Posterior vena cava (tissue), 2 donors: ENCODE measurements around the gene AQR. TPM values are rescaled to one million over a fixed set of nuclear protein-coding genes. Genes with fewer than 3 reads are reported as not detected.
"Not testable (repeated sequence)": the region's sequence is repeated elsewhere in the genome, so short reads cannot be mapped to it uniquely, and the experiment has no call there.

Source experiments
- DNase-seq: peaks from one replicate; pipeline ENCODE4 v3.0.0-alpha.2; 2020; ENCODE audit warnings: low spot score
- intact Hi-C, 2 donors: fragments of 100-400 bp; cut with DNase I; formaldehyde crosslinking; loops; one replicate each; pipeline versions ENCODE4 v1.14.1 to v1.14.2; 2022 to 2023
- total RNA-seq, 2 donors: library from RNA; stranded (reverse); fragmentation: NEBNext Ultra II Directional; extraction: Animal tissue kit (Norgen Biotek cat#: 25700); gene quantifications; one replicate each; pipeline ENCODE4 v1.2.1, GENCODE V29; 2021
- donor health status: DM: yes; HTN: yes; CAD: no.
- donor health status: DM: yes; HTN: yes; CAD: no.

Gene AQR
- total RNA-seq, 2 donors from 2014 or later, result 25.9 to 28.0 TPM

DNA sequence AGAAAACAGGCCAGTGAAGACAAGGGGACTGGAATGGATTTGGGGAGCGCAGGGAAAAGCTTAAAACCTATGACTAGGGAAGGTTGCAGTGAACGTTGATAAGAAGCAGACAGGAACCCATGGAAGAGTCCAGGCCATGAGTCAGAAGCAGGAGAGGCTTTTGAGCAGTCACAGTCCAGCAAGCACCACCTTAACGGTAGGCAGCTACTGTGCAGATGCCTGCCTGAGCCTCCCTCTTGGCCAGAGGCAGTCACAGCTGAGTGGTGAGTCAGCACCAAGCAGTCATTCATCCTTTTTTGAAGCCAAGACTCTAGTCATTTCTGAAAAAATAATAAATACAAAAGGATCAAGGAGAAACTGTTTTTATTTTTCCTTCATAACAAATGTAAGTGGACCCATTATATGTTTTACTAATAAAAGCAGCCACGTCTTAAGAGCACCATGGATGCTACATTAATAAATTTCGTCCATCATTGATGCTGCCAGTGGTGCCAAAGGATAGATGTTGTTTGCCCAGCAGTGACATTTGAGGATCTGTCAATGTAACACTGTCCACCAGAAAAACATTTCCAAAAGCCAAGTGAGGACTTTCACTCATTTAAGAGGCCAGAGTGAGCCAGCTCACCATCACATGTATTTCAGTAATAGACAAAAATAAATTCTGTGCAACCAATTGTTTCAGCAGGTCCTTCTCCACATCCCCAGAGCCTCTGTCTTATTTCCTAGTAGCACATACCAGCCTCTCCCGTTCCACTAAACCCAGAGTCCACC is 132.1 kb downstream of the AQR start:
- no peak for DNase-seq
- intact Hi-C loops, result no loop called here

DNA sequence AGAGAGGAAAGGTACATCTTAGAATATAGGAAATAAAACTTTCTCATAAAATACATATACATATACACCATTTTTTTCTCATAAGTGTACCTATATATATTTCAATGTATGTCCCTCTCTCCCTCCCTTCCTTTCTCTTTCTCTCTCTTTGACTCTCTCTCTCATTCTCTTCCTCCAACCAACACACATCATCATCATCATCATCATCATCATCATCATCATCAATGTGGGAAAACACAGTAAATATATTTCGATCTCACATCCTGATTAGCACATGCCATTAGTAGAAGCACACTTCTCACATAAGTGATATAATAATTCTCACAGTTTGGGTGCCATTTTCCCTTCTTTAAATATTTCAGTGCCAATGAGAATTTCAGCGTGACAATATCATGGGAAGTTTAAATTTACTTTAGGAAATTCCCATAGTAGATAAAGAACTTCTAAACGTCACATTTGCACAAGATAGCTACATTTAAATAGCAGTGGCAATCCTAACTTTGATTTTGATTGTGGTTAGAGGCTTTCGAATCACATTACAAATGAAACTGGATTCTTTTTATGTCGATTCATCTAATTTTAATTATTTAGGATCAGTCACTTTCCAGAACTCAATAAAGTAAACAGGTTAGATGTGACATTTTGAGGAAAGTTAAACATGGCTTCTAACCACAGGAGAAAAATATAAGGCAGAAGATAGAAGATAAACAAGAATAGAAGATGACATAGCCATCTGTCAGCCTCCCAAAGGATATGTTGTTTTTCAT is 141.2 kb downstream of the AQR start:
- intact Hi-C loops, result no loop called here
- DNase-seq, result no peak

DNA sequence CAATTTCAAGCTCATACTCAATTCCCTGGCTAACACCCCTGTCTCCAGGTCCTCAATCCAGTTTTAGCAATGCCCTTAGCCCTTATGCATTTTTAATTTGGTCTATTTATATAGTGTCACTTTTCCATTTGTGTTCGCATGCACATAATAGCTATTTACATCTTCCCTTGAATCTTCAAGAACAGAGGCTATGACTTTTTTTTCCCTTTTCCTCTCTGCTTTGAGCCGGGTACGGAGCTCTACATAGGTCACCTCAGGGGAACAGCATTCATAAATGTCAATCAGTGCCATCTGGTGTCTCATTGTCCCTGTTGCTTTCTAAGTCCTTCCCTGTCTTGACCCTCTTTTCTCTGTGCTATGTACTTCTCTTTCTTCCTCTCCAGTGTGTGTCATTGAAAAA is 147.7 kb downstream of the AQR start:
- intact Hi-C loops, result no loop called here
- no peak for DNase-seq

DNA sequence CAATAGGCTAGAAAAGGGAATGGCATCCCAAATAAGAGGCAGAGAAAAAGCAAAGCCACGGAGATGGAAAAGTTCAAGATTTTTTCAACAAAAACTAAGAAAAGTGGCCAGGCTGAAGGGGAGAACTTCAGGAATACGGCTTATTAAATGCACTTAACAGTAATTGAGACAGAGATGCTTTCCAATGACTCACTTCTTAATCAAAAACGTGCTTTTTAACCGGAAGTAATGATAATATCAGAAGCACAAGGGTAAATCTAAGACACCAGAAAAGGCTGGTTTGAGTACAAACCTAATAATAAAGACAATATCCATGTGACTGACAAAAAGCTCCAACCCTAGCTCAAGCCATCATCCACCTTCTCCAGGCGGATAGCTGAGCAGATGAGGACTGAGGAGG is 149.4 kb downstream of the AQR start:
- no peak for DNase-seq

DNA sequence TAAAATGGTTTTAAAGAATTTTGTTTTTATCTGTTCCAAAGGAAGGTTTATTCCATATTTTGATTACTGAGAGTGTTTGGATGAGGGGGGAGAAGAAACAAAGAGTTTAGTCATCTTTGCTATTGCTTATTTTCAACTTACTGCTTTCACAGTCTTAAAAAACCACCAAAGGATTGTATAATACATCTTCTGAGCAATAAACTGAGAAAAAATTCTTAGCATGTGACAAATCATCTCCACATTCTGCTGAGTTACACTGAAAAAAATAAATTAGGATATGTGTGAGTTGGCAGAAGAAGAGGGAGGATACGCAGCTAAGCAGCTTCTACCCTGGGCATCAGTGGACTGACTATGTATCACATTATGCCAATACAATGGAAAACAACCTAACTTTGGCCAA is 151.0 kb downstream of the AQR start:
- DNase-seq, result no peak
- intact Hi-C loops, result no loop called here

More for the DNA sequence above, 149.4 kb downstream of the AQR start:
- intact Hi-C loops, result no loop called here

DNA sequence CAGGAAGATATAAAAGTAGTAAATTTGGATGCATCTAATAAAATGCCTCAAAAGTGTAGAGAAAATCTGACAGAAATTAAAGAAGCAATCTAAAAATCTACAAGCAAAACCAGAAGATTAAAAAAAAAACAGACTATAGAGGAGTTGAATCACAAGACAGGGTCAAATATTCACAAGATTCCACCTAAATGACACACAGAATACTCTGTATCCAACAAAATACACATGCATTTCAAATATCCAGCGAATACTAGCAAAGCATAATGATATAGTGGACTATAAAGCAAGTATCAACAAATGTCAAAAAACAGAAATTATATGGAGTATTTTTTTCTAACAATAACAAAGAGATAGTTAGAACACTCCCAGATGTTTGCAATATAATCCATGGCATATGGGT is 153.7 kb downstream of the AQR start:
- DNase-seq, result no peak
- intact Hi-C loops, result no loop called here

DNA sequence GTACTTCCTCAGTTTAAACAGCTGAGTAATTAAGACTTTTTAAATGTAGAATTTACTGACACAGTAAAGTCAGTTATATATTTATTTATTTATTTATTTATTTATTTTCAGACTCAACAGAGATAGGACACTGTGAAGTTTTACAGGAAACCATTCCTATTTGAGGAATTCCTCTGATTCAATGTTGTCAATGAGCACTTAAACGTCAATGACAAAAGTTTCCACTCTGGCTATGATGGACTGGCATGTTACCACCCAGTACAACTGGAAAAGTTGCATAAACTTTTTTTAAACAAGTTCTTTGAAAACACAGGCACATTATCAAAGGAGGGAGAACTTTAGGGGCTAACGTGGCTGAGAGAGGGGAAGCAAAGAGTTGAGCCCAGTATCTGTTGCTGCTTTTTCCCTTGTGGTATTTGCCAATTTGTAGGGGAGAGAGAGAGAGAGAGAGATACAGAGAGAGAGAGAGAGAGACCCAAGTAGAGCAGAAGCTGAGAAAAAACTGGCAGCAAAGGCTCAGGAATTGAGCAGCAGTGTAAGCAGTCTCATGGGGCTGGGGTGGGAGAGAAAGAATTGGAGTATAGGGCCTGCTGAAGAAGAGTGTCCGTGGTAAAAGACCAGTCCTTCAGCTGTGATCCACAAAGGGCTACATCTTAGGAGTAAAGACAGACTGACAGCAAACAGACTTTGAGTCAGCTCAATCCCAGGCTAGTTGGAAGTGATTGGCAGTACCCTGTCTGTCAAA is 155.9 kb downstream of the AQR start:
- DNase-seq, result no peak
- intact Hi-C loops, result no loop called here

DNA sequence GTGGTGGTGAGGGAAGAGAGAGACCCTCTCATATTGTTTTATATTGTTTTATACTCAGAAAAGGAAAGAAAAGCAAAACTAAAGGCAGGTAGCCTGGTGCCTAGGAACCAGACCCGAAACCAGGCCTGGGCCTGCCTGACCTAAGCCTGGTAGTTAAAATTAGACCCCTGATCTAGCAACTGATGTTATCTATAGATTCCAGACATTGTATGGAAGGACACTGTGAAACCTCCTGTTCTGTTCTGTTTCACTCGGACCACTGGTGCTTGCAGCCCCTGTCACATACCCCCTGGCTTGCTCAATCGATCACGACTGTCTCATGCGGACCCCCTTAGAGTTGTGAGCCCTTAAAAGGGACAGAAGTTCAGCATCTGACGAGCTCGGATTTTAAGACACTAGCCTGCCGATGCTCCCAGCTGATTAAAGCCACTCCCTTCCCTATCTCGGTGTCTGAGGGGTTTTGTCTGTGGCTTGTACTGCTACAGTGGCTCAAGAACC is 156.6 kb downstream of the AQR start:
- intact Hi-C loops, DNase-seq: not testable (repeated sequence)

DNA sequence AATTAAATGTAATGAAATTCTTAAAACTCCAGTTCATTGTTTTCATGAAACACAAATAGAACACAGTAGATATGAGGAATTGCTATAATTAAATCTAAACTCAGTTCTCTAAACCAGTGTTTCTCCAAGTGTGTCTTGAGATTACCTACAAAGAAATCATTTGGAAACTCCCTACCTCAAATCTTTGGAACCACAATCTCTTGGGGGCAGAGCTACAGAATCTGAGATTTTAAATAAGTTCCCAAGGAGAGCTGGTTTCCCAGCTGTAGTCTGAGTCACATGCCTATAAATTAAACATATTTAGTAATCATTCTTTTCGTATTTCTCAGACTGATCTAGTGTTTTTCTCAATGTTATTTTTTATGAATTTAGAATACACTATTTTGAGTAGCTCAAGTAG is 157.2 kb downstream of the AQR start:
- intact Hi-C loops, result no loop called here
- DNase-seq, result no peak

DNA sequence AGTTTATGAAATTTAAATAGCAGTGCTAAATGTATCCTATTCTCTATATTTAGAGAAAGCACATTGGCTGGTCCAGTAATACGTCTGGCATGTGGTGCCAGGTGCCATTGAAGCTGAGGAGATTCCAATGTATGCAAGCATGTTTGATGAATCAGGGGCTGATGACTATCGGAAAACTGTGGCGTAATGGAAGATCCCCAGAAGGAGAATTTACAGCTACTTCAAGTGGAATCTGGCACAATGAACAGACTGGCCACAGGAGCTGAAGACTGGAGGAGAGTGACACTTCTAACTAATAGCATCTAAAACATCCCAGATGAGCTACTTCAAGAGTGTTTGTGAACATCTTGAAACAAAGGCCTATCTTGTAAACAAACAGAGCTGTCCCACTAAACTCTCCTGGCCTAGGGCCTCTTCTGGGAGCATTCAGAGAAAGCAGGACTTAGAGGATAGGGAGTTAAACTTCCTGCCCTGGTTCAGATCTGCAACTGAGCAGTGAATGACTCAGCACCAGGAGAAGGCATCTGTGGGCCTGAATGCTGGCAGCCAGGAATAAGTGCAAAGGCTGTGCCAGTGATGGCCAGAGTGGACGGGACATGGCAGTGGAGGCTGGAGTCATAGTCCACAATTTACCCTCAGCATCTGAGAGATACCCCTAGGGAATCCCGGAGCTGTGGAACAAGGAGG is 159.0 kb downstream of the AQR start:
- intact Hi-C loops, result no loop called here

DNA sequence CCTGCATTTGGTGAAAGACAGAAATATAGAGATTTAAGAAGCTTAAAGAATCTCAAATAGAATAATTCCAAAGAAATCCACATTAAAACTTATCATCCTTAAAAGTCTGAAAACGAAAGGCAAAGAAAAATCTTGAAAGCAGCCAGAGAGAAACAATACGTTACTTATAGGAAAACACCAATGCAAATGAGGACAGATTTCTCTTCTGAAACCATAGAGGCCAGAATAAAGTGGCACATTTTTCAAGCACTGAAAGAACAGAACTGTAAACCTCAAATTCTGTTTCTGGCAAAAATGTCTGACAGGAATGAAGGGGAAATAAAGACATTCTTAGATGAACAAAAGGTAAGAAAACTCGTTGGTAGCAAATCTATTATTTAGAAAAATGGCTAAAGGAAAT is 160.4 kb downstream of the AQR start:
- DNase-seq, result no peak
- intact Hi-C loops, result no loop called here

More for the DNA sequence above, 159.0 kb downstream of the AQR start:
- no peak for DNase-seq

DNA sequence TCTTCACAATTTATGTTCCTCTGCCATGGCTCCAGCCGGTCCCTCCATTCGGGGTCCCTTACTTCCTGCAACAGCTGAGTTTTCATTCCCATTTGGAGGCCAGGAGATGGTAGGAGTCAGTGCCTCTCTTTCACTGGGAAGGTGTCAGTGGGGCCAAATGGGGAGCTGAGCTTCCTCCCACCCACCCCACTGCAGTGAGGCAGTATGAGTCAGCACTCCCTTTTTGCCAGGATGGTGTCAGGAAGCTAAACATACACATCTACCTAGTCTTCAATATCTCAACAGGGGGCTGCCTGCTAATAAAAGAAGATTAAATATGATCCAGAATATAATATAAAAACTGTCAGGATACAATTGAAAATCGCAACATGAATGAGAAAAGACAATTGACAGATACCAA is 161.5 kb downstream of the AQR start:
- no peak for DNase-seq
- intact Hi-C loops, result no loop called here

DNA sequence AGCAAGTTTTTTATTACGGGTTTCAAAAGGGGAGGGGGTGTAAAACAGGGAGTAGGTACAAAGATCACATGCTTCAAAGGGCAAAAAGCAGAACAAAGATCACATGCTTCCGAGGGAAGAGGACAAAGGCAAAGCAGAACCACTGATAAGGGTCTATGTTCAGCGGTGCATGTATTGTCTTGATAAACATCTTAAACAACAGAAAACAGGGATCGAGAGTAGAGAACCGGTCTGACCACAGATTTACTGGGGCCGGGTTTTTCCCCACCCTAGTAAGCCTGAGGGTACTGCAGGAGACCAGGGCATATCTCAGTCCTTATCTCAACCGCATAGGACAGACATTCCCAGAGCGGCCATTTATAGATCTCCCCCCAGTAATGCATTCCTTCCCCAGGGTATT is 162.3 kb downstream of the AQR start:
- DNase-seq, intact Hi-C loops: not testable (repeated sequence)

DNA sequence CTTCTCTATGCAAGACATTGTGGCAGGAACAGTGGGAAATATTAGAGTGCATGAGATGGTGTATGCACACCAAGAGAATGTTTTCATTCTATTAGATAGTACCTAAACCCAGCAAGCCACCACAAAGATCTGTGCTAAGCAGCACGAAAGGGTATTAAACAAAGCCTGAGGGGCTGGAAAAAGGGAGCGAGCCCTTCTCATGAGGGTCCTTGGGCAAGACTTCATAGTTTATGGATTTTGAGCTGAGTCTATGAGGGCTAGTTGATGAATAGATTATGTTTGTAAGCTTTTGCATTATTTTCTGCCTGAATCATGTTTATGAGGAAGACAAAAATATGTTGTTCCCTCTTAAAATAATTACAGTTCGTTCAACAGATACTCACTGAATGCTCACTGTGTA is 164.8 kb downstream of the AQR start:
- intact Hi-C loops, result no loop called here
- no peak for DNase-seq

DNA sequence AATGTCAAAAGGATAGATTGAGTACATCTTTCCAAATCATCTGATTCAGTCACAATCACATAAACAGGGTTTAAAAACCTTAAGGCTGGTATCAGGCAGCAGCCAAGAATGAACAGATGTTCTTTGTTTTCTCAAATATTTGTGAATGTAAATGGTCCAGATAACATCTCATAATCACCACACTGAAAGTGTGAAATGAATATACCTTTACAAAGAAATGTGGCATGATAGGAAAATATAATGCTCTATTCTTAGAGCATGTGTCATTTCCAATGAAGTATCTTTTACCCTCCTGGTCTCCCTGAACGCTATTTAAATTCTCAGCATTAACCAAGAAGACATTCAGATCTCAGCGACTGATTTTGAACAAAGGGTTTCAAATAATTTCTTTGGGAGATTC is 165.4 kb downstream of the AQR start:
- DNase-seq, result no peak
- intact Hi-C loops, result no loop called here

DNA sequence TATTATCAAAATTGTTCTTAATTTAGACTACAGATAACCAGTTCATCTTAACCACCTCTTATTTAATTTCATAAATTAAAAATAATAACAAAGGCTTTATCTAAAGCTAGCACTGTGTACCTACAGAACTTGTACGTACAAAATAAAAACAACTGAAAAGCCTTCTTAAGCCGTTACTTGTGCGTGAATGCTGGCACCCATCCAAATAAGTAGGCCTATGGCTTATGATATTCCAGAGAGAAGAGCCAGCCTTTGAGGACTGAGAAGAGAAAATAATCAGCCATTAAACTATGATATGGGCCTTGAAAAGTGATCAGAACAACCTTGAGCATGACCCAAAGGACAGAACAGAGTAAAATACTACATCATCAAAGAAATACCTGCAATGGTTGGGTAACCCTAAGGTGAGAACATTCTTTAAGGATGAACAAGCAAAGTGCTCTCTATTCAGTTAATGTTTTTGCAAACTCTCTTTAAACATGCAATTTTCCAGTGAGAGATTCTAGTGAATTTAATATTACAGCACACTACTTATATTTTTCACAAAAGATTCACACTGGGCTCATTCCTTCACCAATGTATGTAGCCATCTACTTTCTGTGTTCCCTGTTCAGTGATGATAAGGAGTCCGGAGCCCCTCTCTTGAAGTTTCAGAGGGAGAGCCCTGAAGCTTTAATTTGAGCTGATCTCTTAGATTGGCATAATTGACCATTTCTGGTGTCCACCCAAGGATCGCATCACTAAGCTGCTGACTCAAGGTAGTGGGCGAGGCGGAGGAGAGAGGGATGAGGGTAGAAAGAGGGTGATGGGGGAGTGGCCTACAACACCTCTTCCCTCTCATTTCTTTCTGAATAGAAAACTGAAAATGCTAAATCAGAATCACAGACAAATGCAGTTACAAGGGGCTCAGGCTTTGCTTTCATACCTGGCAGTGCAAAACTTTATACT is 166.5 kb downstream of the AQR start:
- no peak for DNase-seq
- intact Hi-C loops, result no loop called here

DNA sequence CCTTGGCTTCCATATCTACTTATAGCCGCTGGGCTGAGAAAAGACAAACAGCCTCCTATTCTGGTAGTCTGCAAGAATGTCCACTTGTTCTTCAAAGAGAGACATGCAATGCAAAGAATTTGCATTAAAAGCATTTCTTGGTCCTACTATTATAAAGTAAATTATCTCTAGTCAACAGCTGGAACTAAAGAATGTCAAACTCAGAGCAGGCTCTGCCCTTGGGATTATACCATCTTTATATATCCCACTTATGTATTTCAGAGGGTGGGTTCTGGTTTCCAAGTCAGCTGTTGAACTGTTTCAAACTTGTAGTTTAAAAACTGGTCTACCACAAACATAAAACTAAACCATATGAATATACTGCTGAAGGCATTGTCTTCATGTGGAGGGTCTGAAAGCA is 167.2 kb downstream of the AQR start:
- DNase-seq, result no peak
- intact Hi-C loops, result no loop called here
